GM19452 (cell line): Measurements from ENCODE around the gene PRDM15.

Experiments
- ATAC-seq: cut with Tn5 transposase; IDR thresholded peaks from one replicate; pipeline ENCODE4 v1.9.1; 2021; ENCODE audit not compliant: unreplicated experiment

Gene PRDM15

GRCh38 chr21:41784456-41785102 is 94.6 kb downstream of the PRDM15 start:
- no peak for ATAC-seq

- ATAC-seq, result no peak
Observed at GRCh38 chr21:41783476-41784180, 95.5 kb downstream of the PRDM15 start.

DNA sequence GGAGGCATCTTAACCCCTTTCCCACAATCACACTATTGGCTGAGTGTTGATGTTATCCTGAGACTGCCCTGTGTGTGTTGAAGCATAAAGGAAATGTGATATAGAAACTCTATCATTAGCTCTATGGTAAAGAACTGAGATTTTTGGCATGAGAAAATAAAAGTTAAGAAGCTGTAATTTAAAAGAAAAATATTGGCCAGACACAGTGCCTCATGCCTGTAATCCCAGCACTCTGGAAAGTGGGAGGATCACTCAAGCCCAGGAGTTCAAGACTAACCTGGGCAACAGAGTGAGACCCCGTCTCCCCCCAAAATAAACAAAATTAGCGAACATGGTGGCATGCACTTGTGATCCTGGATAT is 98.1 kb downstream of the PRDM15 start:
- no peak for ATAC-seq

DNA sequence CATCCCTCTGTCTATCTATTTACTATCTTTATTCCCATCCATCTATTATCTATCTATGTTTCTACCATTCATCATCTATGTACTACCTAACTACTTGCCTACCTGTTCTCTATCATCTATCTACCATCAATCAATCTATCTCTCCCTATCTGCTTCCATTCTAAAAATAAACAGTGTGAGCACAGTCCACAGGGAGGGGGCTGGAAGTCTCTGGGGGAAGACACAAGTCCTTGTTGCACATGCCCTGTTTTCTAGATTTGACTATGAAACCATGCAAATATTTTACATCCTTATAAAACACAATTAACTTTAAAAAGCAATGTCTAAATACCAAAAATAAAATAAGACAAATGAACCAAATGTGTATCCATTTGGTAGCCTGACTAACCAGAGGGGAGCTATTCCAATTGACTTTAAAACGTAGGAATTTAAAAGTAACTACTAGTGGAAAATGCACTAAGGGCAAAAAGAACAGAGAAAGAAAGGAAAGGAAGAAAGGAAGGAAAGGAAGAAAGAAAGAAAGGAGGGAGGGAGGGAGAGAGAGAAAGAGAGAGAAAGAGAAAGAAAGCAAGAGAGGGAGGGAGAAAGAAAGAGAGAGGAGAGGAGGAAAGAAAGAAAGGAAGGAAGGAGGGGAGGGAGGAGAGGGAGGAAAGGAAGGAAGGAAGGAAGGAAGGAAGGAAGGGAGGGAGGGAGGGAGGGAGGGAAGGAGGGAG is 98.7 kb downstream of the PRDM15 start:
- no peak for ATAC-seq

DNA sequence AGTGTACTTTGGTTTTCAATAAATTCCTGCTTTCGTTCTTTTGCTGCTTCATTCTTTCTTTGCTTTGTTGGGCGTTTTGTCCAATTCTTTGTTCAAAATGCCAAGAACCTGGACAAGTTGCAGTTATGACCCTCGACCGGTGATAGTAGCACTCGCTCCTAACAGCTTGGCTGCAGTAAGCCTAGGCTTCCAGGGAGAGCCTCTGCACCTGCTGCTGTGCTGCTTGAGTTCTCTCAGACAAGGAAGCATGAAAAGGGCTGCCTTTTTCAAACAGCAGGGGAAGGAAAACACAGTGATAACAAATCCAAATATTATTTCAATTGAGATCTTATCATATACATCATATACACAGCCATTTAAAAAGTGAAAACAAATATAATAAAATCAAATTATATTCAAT is 99.5 kb downstream of the PRDM15 start:
- ATAC-seq, result no peak

GRCh38 chr21:41778930-41779600 is 100.1 kb downstream of the PRDM15 start:
- no peak for ATAC-seq

GRCh38 chr21:41777951-41778815 is 101.0 kb downstream of the PRDM15 start:
- no peak for ATAC-seq

DNA sequence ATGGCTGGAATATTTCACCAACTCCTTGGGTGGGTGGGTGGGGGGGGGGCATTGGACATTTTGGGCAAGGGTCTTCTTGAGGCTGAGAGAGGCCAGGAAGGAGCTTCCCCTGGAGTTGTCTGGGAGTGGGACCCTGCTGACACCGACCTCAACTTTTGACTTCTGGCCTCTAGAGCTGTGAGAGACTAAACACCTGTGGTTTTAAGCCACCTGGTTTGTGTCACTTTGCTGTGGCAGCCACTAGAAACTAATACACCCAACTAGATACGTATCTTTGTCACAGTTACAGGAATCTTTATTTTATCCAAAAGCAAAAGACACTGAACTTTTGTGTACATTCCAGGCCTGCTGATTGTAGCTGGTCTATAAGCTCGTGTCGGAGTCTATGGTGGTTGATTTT is 102.4 kb downstream of the PRDM15 start:
- no peak for ATAC-seq

DNA sequence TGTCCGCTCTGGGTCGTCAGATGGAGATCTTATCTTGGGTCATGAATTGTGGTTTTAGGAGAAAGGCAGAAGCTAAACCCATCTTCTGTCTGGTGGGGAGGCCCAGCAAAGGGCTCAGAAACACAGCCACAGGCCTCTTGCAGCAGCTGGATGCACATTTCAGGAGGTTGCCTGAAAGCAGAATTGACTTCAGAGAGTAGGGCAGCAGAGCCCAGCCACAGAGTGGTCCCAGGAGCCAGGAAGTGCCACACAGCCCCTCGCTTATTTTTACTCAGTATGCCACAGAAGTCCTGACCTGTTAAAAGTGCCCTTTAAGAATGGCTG is 104.0 kb downstream of the PRDM15 start:
- no peak for ATAC-seq

DNA sequence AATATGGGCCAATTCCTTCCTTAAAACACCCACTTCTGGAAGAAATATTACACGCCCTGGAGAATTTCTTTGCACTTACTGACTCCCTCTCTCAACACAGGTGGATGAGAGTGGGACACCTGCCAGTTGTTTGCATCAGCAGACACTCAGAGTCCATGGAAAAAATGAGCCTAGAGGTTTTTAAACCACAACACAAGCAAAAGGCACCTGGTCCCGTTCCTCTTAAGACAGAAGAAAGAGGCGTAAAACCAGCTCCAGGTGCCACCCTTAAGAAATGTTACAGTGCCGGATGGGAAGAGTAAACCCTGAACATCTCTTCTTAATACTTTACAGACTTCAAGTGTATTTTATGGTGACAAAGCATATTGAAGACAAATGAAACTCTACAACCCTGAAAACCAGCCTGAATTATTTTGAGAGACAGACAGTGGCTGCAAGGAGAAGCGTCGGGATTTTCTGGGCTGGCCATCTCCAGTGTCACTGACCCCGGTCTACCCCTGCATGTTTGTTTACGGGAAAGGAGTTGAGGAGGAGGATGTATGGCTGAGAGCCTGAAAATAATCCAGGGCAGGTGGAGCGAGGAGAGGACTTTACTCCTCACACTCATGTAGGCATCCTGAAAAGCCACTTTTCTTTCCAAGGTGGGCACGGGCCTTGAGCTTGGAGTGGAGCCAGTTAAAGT is 104.5 kb downstream of the PRDM15 start:
- no peak for ATAC-seq

DNA sequence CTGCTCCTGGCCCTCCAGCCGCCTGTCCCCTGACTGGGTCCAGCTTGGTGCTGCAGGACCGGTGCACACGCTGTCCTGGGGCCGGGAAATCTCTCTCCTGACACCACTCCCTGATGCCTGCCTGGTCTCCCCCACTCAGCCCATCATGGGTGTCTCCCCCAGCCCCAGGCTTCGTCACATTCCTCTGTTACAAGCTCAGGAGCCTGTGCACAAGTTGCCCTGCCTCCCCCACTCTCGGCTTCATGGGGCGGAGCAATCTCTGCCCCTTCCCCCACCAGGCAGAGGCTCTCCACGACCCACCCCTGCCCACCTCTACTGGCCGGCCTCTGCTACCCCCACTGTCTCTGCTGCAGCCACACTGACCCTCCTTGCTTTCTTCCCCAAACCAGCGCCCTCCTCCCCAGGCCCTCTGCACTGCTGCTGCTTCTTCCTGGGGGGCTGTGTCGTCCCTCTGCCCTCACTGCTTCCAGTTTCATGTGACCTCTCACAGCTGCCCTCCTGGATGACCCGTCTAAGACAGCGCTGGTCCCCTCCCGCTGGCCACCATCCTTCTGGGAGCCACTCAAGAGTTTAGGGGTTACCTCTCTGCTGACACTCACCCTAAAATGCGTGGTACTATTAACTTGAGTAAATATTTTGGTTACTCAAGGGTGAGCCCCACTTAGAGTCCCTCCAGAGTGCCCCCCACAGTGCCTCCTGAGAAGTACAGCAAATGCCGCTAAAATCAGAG is 106.6 kb downstream of the PRDM15 start:
- no peak for ATAC-seq

DNA sequence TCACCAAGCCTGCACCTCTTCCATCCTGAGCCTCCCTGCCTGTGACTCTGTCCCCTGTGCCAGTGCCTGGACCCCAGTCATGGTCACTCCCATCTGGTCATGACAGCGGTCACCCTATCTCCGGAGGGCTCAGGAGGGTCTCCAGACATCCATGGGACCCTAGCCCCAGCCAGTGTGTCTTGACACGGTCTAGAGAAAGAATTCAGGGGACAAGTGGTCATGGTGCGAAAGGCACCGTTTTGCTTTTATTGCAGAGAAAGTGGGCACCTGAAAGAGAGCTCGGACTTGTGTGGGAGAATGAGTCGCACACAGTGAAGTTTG is 107.6 kb downstream of the PRDM15 start:
- no peak for ATAC-seq

GRCh38 chr21:41770901-41771624 is 108.1 kb downstream of the PRDM15 start:
- no peak for ATAC-seq

DNA sequence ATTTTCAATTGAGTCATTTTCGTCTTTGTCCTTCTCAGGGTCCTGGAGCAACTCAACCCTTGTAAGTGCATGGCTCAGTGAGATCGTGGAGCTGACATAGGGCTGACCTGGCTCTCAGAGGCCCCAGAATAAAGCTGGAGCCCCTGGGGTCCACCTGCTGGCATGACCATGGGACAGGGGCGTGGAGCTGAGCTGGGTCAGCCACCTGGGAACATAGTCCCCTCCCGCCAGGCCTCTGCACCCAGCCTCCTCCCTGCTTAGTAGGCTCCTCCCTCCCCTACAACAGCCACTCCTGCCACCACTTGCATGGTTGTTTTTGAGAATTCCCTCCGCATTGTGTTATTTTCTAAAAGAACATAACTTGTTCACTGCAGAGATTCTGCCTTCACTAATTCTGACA is 109.2 kb downstream of the PRDM15 start:
- no peak for ATAC-seq

DNA sequence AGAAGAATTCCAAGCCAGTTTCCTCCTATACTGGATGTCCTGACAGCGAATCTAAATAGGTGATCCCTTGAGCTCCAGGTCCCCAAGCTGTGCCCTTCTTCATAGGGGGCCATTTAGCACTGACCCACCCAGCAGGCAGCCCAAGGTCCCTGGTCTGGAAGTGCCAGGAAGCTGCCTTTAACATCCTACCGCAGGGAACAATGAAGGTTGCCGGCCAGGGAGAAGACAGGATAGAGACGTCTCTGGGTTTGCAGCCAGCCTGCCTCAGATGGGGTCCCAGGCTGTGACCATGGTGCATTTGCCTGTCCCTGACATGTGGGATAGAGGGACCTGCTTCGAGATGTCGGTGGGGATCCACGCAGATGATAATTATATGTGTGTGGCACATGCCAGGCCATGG is 109.6 kb downstream of the PRDM15 start:
- no peak for ATAC-seq

GRCh38 chr21:41769111-41769510 is 110.0 kb downstream of the PRDM15 start:
- ATAC-seq, result no peak

GRCh38 chr21:41768437-41769042 is 110.6 kb downstream of the PRDM15 start:
- no peak for ATAC-seq

DNA sequence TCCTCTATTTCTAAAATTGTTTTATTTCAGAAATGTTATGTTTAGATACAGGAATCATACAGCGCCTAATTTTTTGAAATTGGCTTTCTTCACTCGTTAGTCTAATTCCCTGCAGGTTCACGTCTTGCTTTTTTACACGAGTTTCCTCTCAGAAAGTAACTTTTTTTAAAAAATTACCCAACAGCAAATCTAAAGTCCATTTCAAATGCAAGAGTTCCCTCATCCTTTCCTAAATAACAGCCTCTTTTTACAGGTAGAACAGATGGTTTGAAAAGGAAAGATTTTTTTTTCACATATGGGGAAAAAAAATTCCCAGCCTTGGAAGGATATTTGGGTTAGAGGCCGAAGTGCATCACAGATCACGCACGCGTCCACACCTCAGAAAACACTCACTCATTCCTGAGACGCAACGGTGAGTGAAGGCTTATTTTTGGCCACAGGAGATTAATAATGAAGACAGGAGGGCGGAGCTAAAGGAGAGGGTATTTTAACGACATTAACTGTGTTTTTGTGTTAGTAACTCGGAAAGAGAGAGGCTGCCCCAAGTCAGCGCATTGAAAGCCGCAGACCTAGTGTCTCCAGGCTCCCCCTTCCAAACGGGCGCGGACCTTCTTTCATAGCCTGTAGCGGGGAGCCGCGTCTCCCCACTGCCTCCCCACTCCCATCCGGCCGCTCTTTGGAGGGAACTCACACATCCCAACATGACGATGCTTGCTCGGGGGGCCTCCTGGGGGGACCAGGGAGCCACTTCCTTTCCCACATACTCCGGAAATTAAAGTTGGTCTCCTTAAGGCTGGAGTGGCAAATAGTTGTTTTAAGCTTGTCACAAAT is 111.3 kb downstream of the PRDM15 start:
- ATAC-seq, result no peak
